Measurements from ENCODE around the gene DISC1. TPM values are rescaled to one million over a fixed set of nuclear protein-coding genes. Genes with fewer than 3 reads are reported as not detected.
A peak's percentile ranks its signal among the peaks of the same experiment; 100 is the strongest.
"Not testable (repeated sequence)": the region's sequence is repeated elsewhere in the genome, so short reads cannot be mapped to it uniquely, and the experiment has no call there.

Gene DISC1
- total RNA-seq, 2 experiments from 2014 or later = 2.8 to 3.9 TPM

GRCh38 chr1:231628207-231628876, 1.8 kb downstream of the DISC1 start:
- Mint-ChIP-seq H3K4me3 (peak overlapping the region; percentile 21), H3K27me3 (no peaks in the 10 kb centered on the region), H3K36me3 (no peaks in the 10 kb centered on the region), H3K9me3 (no peaks in the 10 kb centered on the region), H3K4me1 (ENCODE audit: low read depth) (peaks cover 34% of the 10 kb centered on the region), H3K27ac (peak overlapping the region; percentile 64)
- DNase-seq = peak; percentile 70
- ChIA-PET CTCF (interaction anchor here (1.0 kb wide), 1 partner anchor 15 kb away, joined by 3 read pairs; no protein-coding TSS in a partner anchor), POLR2A (no interaction called here)
- intact Hi-C loops (cut with micrococcal nuclease) = loop anchor here (1.0 to 10.0 kb wide), 2 partner anchors 168 to 654 kb away; partner anchors contain the start of genes ARV1 and TTC13

GRCh38 chr1:231629132-231629531, 2.5 kb downstream of the DISC1 start:
- DNase-seq = peak; percentile 56
- Mint-ChIP-seq H3K27ac (no peak overlapping the region), H3K36me3 (peaks cover 2% of the 10 kb centered on the region), H3K4me3 (no peak overlapping the region), H3K4me1 (ENCODE audit: low read depth) (peaks cover 34% of the 10 kb centered on the region), H3K27me3 (no peaks in the 10 kb centered on the region), H3K9me3 (no peaks in the 10 kb centered on the region)
- CTCF ChIA-PET = interaction anchor here (1.0 kb wide), 1 partner anchor 14 kb away, joined by 3 read pairs; no protein-coding TSS in a partner anchor
- POLR2A ChIA-PET = no interaction called here
- intact Hi-C loops (cut with micrococcal nuclease) = loop anchor here (10.0 kb wide), 1 partner anchor 654 kb away; the partner anchor contains the start of genes ARV1 and TTC13

- H3K9me3 Mint-ChIP-seq = no peaks in the 10 kb centered on the region
- H3K27ac Mint-ChIP-seq = no peak overlapping the region
- POLR2A ChIA-PET = no interaction called here
- no peak overlapping the region for H3K4me3 Mint-ChIP-seq
- peaks cover 34% of the 10 kb centered on the region for H3K4me1 Mint-ChIP-seq (ENCODE audit: low read depth)
- DNase-seq = no peak
- intact Hi-C loops (cut with micrococcal nuclease) = no loop called here
- CTCF ChIA-PET = no interaction called here
- peaks cover 2% of the 10 kb centered on the region for H3K36me3 Mint-ChIP-seq
- no peaks in the 10 kb centered on the region for H3K27me3 Mint-ChIP-seq
These were observed 4.1 kb downstream of the DISC1 start for GRCh38 chr1:231630558-231631205.

- ChIA-PET CTCF (no interaction called here), POLR2A (no interaction called here)
- Mint-ChIP-seq H3K27ac (no peak overlapping the region), H3K9me3 (peaks cover under 1% of the 10 kb centered on the region), H3K4me3 (no peak overlapping the region), H3K27me3 (no peaks in the 10 kb centered on the region), H3K4me1 (ENCODE audit: low read depth) (peaks cover 26% of the 10 kb centered on the region), H3K36me3 (peaks cover 2% of the 10 kb centered on the region)
- intact Hi-C loops (cut with micrococcal nuclease) = no loop called here
- DNase-seq = no peak
These were observed 5.1 kb downstream of the DISC1 start for GRCh38 chr1:231631717-231632116.

GRCh38 chr1:231632119-231632518, 5.5 kb downstream of the DISC1 start:
- Mint-ChIP-seq H3K9me3 (peaks cover 4% of the 10 kb centered on the region), H3K27me3 (no peaks in the 10 kb centered on the region), H3K27ac (no peak overlapping the region), H3K4me1 (ENCODE audit: low read depth) (peaks cover 26% of the 10 kb centered on the region), H3K36me3 (peaks cover 2% of the 10 kb centered on the region), H3K4me3 (no peak overlapping the region)
- no peak for DNase-seq
- ChIA-PET CTCF (no interaction called here), POLR2A (no interaction called here)
- intact Hi-C loops (cut with micrococcal nuclease) = no loop called here

GRCh38 chr1:231634323-231635013, 7.9 kb downstream of the DISC1 start:
- no peak for DNase-seq
- Mint-ChIP-seq H3K27me3 (no peaks in the 10 kb centered on the region), H3K4me1 (ENCODE audit: low read depth) (peaks cover 18% of the 10 kb centered on the region), H3K36me3 (peaks cover 6% of the 10 kb centered on the region), H3K4me3 (no peak overlapping the region), H3K27ac (no peak overlapping the region), H3K9me3 (peaks cover 4% of the 10 kb centered on the region)
- intact Hi-C loops (cut with micrococcal nuclease) = no loop called here
- POLR2A ChIA-PET = no interaction called here
- CTCF ChIA-PET = no interaction called here

- Mint-ChIP-seq H3K4me3 (no peak overlapping the region), H3K9me3 (peaks cover 4% of the 10 kb centered on the region), H3K27me3 (no peaks in the 10 kb centered on the region), H3K4me1 (ENCODE audit: low read depth) (peaks cover 21% of the 10 kb centered on the region), H3K36me3 (peaks cover 6% of the 10 kb centered on the region), H3K27ac (no peak overlapping the region)
- ChIA-PET CTCF (no interaction called here), POLR2A (no interaction called here)
- DNase-seq = no peak
- intact Hi-C loops (cut with micrococcal nuclease) = no loop called here
These were observed 9.6 kb downstream of the DISC1 start for GRCh38 chr1:231636157-231636556.

- intact Hi-C loops (cut with micrococcal nuclease); H3K27ac Mint-ChIP-seq; CTCF ChIA-PET; H3K27me3 Mint-ChIP-seq; H3K9me3 Mint-ChIP-seq; DNase-seq; H3K4me3 Mint-ChIP-seq; POLR2A ChIA-PET; H3K36me3 Mint-ChIP-seq: not testable (repeated sequence)
- peaks cover 21% of the 10 kb centered on the region for H3K4me1 Mint-ChIP-seq (ENCODE audit: low read depth)
These were observed 10.3 kb downstream of the DISC1 start for GRCh38 chr1:231636922-231637321.

- Mint-ChIP-seq H3K27ac (no peak overlapping the region), H3K4me1 (ENCODE audit: low read depth) (peaks cover 16% of the 10 kb centered on the region), H3K4me3 (no peak overlapping the region)
These were observed 12.1 kb downstream of the DISC1 start for GRCh38 chr1:231638647-231639046.

GRCh38 chr1:231639819-231640218, 13.2 kb downstream of the DISC1 start:
- intact Hi-C loops (cut with micrococcal nuclease) = no loop called here
- POLR2A ChIA-PET = no interaction called here
- Mint-ChIP-seq H3K27ac (no peak overlapping the region), H3K4me3 (no peak overlapping the region), H3K4me1 (ENCODE audit: low read depth) (peaks cover 16% of the 10 kb centered on the region), H3K36me3 (peaks cover 3% of the 10 kb centered on the region), H3K27me3 (no peaks in the 10 kb centered on the region), H3K9me3 (peaks cover 4% of the 10 kb centered on the region)
- CTCF ChIA-PET = no interaction called here
- no peak for DNase-seq

More at GRCh38 chr1:231638647-231639046, 12.1 kb downstream of the DISC1 start:
- ChIA-PET CTCF (no interaction called here), POLR2A (no interaction called here)
- H3K27me3 Mint-ChIP-seq = no peaks in the 10 kb centered on the region
- DNase-seq = no peak
- intact Hi-C loops (cut with micrococcal nuclease) = no loop called here
- H3K36me3 Mint-ChIP-seq = peaks cover 6% of the 10 kb centered on the region
- peaks cover 4% of the 10 kb centered on the region for H3K9me3 Mint-ChIP-seq

- H3K9me3 Mint-ChIP-seq, H3K4me3 Mint-ChIP-seq, H3K27me3 Mint-ChIP-seq: not testable (repeated sequence)
These were observed 14.9 kb downstream of the DISC1 start for GRCh38 chr1:231641444-231641843.

GRCh38 chr1:231642061-231642460, 15.5 kb downstream of the DISC1 start:
- CTCF ChIA-PET; H3K27ac Mint-ChIP-seq; intact Hi-C loops (cut with micrococcal nuclease): not testable (repeated sequence)

More at GRCh38 chr1:231641444-231641843, 14.9 kb downstream of the DISC1 start:
- H3K36me3 Mint-ChIP-seq; CTCF ChIA-PET; H3K27ac Mint-ChIP-seq; DNase-seq; intact Hi-C loops (cut with micrococcal nuclease); POLR2A ChIA-PET: not testable (repeated sequence)
- peaks cover 14% of the 10 kb centered on the region for H3K4me1 Mint-ChIP-seq (ENCODE audit: low read depth)

More at GRCh38 chr1:231642061-231642460, 15.5 kb downstream of the DISC1 start:
- H3K4me3 Mint-ChIP-seq, POLR2A ChIA-PET, DNase-seq, H3K27me3 Mint-ChIP-seq, H3K36me3 Mint-ChIP-seq: not testable (repeated sequence)
- Mint-ChIP-seq H3K4me1 (ENCODE audit: low read depth) (peaks cover 14% of the 10 kb centered on the region), H3K9me3 (peaks cover 10% of the 10 kb centered on the region)

Measured in activated CD4-positive, alpha-beta memory T cell treated with anti-CD3 and anti-CD28 coated beads for 36 hours (primary cell).